HG03442 (cell line): ENCODE data around the gene STRN3.
"Not testable (repeated sequence)": the region's sequence is repeated elsewhere in the genome, so short reads cannot be mapped to it uniquely, and the experiment has no call there.

Experiments
- ATAC-seq: cut with Tn5 transposase; IDR thresholded peaks from one replicate; pipeline ENCODE4 v1.9.1; 2021; ENCODE audit warnings: mild to moderate bottlenecking, moderate library complexity; ENCODE audit not compliant: unreplicated experiment

Gene STRN3, protein sequence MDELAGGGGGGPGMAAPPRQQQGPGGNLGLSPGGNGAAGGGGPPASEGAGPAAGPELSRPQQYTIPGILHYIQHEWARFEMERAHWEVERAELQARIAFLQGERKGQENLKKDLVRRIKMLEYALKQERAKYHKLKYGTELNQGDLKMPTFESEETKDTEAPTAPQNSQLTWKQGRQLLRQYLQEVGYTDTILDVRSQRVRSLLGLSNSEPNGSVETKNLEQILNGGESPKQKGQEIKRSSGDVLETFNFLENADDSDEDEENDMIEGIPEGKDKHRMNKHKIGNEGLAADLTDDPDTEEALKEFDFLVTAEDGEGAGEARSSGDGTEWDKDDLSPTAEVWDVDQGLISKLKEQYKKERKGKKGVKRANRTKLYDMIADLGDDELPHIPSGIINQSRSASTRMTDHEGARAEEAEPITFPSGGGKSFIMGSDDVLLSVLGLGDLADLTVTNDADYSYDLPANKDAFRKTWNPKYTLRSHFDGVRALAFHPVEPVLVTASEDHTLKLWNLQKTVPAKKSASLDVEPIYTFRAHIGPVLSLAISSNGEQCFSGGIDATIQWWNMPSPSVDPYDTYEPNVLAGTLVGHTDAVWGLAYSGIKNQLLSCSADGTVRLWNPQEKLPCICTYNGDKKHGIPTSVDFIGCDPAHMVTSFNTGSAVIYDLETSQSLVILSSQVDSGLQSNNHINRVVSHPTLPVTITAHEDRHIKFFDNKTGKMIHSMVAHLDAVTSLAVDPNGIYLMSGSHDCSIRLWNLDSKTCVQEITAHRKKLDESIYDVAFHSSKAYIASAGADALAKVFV

DNA sequence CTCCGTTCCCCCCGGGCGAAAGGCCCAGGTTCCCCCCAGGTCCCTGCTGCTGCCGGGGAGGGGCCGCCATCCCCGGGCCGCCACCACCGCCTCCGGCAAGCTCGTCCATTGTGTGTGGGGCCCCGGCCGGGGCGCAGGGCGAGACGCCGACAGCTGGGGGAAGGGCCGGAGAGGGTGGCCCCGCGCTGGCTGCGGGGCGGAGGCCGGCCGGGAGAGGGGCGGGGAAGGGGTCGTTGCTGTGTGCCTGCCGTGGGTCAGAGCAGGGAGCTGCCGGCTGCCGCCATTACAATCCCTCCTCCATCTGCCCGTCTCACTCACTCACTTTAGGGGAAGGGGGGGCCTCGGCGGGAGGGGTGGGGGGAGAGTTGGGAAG, at the start of gene STRN3:
Gene STRN3 (minus strand): TSS at position 303 of the 373 bp plus-strand sequence. CDS start 194 bp downstream, at position 109.
- no peak for ATAC-seq

DNA sequence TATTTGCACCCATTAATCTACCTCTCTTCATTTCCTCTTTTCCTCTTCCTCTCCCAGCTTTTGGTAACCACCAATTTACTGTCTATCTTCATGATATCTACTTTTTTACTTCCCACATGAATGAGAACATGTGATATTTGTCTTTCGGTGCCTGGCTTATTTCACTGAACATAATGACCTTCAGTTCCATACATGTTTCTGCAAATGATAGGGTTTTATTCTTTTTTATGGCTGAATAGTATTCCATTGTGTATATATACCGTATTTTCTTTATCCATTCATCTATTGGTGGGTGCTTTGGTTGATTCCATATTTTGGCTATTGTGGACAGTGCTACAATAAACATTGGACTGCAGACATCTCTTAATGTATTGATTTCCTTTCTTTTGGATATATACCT, 49.0 kb upstream of the STRN3 start:
- ATAC-seq: no peak

DNA sequence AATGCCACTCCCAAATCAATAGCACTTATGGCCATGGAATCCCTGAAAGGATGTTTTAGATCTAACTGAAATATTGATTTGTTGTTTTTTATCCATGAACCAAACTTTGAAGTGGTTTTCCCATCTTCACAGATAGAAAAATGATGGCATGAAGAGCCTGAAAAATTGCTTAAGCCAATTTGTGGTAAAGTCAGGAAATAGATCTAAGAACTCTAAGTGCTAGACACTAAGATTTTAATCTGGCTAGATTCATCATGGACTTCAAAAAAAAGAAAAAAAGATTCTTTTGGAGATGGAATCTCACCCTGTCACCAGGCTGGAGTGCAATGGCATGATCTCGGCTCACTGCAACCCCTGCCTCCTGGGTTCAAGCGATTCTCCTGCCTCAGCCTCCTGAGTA, 45.0 kb upstream of the STRN3 start:
- ATAC-seq: no peak

DNA sequence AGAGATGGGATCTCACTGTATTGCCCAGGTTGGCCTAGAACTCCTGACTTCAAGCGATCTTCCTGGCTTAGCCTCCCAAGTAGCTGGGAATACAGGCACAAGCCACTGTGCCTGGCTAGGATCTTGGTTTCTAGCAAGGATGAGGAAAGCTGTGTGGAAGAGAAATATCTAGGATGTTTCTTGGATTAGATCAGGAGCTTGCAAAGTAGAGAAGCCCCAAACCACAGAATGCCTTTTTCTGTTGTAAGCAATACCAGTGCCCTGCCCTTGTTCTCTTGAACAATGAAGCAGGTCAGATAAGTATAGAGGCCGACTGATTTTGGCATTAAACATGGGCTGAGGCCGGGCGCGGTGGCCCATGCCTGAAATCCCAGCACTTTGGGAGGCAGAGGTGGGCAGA, 44.3 kb upstream of the STRN3 start:
- no peak for ATAC-seq

DNA sequence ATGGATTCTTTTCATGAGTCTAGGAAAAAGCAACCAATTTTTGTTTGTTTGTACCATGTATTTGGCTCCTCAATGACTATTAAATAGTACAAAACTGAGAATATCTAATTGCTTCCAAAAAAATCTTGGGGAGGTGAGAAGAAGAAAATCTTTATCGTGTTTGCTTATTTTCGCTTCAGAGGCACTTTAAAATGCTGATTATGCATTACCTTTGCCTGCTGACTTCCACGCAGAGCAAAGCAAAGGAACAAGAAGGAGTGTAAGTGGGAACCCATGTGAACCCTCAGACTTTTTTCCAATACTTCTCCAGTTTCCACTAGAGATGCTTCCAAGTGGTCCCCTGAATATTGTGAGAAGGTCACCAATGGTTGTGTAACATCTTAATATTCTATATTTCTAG, 43.2 kb upstream of the STRN3 start:
- no peak for ATAC-seq

DNA sequence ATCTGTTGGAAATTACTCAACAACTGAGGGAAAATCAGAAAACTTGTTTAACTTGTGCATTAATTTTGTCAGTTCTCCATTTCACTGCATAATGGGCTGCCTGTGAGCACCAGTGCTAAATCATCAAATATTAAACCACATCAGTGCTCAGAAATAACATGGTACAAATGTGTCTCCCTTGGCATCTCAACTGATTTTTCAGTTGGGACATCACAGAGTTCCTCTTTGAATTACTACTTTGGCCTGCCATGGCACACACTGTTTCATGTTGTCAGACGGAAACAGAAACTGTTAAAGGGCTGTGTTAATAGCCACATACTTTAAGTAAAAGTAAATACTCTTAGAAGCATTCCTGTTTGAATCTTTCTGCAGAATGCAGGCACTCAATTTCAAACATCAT, 42.1 kb upstream of the STRN3 start:
- no peak for ATAC-seq

DNA sequence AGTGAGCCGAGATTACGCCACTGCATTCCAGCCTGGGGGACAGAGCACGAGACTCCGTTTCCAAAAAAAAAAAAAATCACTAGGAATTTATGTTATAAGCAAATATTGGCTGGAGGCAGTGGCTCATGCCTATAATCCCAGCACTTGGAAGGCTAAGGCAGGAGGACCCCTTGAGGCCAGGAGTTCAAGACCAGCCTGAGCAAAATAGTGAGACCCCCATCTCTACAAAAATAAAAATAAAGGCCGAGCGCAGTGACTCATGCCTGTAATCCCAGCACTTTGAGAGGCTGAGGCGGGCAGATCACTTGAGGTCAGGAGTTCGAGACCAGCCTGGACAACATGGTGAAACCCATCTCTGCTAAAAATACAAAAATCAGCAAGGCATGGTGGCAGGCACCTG, 36.7 kb upstream of the STRN3 start:
- ATAC-seq: not testable (repeated sequence)

DNA sequence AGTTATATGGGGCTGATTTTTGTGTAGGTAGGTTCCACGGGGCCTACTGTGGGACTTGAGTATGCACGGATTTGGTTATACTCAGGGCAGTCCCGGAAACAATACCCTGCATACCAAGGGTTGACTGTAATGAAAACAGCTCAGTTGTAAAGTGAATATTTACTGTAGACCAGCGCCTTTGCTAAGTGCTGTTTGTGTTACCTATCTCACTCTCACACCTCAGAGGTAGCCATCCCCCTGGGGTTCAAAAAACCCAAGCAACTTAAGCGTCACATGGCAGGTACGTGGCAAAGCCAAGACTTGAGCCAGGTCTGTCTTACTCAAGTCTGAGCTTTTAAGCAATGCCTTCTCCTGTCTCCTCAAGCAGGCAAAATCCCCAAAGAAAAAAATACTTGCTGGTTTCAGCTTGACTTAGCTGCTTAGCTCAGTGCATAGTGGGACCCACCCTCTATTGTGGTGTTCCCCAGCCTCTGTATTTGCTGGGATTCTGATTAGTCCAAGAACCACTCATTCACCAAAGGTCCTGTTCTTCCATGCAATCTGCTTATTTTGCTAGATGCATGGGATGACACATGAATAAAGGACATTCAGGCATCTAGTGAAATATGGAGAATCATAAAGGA, 34.2 kb upstream of the STRN3 start:
- no peak for ATAC-seq

DNA sequence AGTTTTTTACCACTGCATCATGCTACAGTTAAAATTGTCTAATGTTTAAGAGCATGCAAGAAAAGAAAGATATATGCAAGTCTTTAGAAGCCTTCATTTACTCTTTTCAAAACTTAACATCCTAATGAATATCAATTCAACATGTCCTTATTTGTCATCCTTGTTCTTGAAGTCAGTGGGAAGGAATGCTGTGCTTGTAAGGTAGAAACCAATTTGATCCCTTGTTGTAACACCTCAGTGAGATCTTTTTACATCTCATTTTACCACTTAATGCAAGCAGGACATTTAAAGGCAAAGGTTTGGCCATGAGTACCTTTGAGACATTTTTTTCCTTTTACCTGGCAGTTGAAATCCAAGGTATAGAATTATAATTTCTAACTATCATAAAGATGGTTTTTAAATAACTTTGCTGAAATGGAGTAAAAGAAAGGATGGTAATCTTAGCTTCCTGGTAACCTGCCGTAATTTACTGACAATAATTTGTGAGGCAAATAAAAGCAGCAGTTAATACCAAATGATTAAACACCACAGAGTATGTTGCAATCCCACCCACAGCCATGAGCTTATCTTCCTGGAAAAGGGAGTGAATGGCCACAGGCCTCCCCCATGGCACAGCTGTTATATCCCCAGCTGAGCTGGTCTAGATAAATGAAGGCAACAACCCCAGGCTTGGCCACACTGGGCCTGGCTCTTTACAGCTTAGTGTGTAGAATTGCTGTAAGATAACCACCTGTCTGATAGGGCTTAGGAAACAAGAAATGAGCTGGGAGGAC, 33.2 kb upstream of the STRN3 start:
- no peak for ATAC-seq

DNA sequence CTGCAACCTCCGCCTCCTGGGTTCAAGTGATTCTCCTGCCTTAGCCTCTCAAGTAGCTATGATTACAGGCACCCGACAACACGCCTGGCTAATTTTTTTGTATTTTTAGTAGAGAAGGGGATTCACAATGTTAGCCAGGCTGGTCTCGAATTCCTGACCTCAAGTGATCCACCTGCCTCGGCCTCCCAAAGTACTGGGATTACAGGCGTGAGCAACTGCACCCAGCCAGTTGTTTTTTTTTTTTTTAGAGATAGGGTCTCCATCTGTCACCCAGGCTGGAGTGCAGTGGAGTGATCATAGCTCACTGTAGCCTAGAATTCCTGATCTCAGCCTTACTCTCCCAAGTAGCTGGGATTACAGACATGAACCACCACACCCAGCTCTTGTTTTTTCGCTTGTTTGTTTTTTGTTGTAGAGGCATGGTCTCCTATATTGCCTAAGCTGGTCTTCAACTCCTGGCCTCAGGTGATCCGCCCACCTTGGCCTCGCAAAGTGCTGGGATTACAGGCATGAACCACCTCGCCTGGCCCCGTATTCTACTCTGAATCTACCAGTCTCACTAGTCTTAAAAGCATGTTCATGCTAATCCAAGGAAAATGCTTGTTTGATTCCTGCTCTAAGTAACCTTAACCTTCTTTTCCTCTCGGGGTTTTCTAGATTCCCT, 31.7 kb upstream of the STRN3 start:
- ATAC-seq: no peak

DNA sequence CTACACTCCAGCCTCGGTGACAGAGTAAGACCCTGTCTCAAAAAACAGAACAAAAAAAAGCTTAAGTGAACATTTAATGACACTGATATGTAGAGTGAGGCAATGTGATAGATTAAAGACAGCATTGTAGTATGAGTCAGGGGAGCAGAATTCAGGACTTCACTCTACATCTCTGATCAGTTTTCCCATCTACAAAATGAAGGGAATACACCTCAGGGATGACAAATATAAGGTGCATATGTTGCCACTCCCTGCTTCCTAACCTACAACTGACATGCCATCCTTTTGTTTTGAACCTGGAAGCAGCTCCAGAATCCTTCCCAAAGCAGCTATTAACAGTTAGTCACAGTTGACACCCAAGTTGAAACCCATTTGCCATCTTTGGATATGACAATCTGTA, 30.9 kb upstream of the STRN3 start:
- ATAC-seq: no peak

DNA sequence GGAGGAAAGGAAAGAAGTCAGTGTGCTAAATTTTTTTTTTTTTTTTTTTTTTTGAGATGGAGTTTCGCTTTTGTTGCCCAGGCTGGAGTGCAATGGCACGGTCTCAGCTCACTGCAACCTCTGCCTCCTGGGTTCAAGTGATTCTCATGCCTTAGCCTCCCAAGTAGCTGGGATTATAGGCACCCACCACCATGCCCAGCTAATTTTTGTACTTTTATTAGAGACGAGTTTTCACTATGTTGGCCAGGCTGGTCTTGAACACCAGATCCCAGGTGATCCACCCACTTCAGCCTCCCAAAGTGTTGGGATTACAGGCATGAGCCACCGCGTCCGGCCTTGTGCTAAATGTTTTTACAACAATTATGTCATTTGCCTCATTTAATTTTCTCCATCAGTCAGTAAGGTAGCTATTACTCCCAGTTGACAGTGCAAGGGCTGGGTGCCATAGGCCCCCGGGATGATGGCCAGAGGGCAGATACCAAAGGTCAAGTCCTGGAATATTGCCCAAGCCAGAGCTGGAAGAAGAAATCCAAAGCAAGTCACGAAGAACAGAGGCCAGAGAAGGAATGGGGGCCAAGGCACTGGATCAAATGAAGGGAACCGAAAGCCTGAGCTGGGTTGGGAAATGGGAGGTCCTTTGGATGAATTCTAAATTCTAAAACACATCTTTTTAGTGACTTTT, 26.9 kb upstream of the STRN3 start:
- ATAC-seq: not testable (repeated sequence)

DNA sequence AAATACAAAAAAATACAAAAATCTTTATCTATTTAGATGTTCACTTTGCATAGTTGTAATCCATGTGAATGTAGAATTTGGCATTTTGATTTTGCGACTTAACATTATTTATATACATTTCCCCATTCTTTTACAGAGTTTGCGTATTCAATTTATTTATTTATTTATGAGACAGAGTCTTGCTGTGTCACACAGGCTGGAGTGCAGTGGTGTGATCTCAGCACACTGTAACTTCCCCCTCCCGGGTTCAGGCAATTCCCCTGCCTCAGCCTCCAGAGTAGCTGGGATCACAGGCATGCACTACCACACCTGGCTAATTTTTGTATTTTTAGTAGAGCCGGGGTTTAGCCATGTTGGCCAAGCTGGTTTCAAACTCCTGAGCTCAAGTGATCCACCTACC, 25.3 kb upstream of the STRN3 start:
- ATAC-seq: no peak

DNA sequence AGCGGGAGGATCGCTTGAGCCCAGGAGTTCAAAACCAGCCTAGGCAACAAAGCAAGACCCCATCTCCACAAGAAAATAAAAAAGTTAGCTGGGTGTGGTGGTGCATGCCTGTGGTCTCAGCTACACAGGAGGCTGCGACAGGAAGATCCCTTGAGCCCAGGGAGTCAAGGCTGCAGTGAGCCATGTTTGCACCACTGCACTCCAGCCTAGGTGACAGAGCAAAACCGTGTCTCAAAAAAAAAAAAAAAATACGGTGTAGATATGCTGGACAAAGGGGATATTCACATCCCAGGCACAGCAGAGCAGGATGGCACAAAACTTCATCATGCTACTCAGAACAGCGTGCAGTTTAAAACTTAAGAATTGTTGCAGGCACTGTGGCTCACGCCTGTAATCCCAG, 24.8 kb upstream of the STRN3 start:
- no peak for ATAC-seq

DNA sequence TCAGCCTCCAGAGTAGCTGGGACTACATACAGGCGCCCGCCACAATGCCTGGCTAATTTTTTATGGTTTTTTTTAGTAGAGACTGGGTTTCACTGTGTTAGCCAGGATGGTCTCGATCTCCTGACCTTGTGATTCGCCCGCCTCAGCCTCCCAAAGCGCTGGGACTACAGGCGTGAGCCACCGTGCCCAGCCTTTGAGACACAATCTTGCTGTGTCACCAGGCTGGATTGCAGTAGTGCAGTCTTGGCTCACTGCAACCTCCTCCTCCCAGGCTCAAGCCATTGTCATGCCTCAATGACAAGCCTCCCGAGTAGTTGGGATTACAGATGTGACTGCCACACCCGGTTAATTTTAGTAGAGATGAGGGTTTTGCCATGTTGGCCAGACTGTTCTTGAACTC, 21.3 kb upstream of the STRN3 start:
- ATAC-seq: no peak

DNA sequence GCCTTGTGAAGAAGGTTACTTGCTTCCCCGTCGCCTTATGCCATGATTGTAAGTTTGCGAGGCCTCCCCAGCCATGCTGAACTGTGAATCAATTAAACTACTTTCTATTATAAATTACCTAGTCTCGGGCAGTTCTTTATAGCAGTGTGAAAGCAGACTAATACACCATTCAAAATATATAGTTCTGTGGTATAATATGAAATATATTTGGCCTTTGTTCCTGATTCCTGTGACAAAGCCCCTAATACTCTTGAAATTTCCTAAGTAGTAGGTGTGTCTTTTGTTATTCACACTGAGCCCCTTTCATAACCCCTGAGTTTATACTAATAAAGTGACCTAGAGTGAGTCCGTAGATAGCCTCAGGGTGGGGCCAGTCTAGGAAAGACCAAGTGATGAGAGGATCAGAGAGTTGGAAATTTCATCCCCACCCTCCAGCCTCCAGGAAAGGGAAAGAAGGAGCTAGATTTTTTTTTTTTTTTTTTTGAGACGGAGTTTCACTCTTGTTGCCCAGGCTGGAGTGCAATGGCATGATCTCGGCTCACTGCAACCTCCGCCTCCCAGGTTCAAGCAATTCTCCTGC, 19.4 kb upstream of the STRN3 start:
- ATAC-seq: no peak

DNA sequence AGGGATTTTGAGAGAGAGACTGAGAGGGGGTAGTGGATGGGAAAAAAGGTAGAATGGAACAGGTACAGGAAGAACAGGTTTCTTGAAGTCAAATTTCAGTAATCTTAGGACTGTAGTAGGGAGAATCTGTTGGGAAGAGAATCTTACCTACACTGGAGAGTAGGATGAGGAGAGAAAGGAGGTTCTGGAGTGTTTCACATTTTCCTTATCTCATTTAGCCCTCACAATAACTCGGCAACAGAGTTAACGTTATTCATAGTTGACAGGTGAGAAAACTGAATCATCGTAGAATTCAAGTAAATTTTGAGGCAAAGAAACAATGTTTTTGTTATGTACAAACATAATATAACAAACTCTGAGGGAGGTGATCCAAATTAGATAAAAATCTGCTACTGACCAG, 17.2 kb upstream of the STRN3 start:
- no peak for ATAC-seq

DNA sequence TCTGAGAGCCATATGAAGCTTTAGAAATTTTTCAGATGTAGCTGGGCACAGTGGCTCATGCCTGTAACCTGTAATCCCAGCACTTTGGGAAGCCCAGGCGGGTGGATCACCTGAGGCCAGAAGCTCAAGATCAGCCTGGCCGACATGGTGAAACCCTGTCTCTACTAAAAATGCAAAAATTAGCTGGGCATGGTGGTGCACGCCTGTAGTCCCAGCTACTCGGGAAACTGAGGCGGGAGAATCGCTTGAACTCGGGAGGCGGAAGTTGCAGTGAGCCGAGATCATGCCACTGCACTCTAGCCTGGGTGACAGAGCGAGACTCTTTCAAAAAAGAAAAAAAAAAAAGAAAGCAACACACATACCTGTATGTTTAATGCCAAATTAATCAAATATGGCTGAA, 16.7 kb upstream of the STRN3 start:
- ATAC-seq: not testable (repeated sequence)

DNA sequence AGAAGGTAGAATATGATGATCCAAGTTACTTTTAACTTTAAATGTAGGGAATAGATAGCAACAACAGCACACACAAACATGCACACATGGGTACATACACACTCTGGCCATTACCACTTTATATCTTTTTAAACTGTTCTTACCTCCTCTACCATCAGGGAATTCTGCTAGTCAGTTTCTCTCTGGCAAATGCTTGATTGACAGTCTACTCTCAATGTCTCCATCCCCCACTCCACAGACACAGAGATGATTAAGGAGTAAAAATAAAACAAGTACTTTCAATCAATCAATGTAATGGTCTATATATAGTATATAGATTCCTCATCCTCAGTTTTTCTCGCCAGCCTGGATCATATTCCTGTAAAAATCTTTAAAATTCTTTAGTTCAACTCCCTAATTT, 16.1 kb upstream of the STRN3 start:
- no peak for ATAC-seq
